HG02763 (cell line): ENCODE measurements around the gene EXOC7.

Experiments
- ATAC-seq: cut with Tn5 transposase; IDR thresholded peaks from one replicate; pipeline ENCODE4 v1.9.1; 2021; ENCODE audit warnings: mild to moderate bottlenecking, moderate library complexity; ENCODE audit not compliant: unreplicated experiment

EXOC7 gene

GRCh38 chr17:76122431-76123190 is 19.0 kb upstream of the EXOC7 start:
- no peak for ATAC-seq

- no peak for ATAC-seq
Observed at GRCh38 chr17:76121932-76122430, 18.4 kb upstream of the EXOC7 start.

- ATAC-seq, result no peak
Observed at GRCh38 chr17:76120658-76121008, 17.0 kb upstream of the EXOC7 start.

GRCh38 chr17:76119409-76120371 is 16.1 kb upstream of the EXOC7 start:
- no peak for ATAC-seq

GRCh38 chr17:76115138-76115754 is 11.7 kb upstream of the EXOC7 start:
- ATAC-seq, result no peak

GRCh38 chr17:76111956-76112355 is 8.4 kb upstream of the EXOC7 start:
- ATAC-seq, result no peak

GRCh38 chr17:76107509-76107908 is 3.9 kb upstream of the EXOC7 start:
- ATAC-seq, result no peak

- no peak for ATAC-seq
Observed at GRCh38 chr17:76106703-76107102, 3.1 kb upstream of the EXOC7 start.

GRCh38 chr17:76104896-76105231 is 1.3 kb upstream of the EXOC7 start:
- no peak for ATAC-seq

GRCh38 chr17:76104140-76104895 is 731 bp upstream of the EXOC7 start:
- ATAC-seq, result no peak

GRCh38 chr17:76102944-76103273 is 678 bp downstream of the EXOC7 start:
- no peak for ATAC-seq

GRCh38 chr17:76097716-76098295 is 5.8 kb downstream of the EXOC7 start:
- no peak for ATAC-seq

GRCh38 chr17:76095943-76096342 is 7.6 kb downstream of the EXOC7 start:
- ATAC-seq, result no peak

- ATAC-seq, result no peak
Observed at GRCh38 chr17:76094046-76094445, 9.5 kb downstream of the EXOC7 start.

- no peak for ATAC-seq
Observed at GRCh38 chr17:76092526-76093413, 10.8 kb downstream of the EXOC7 start.

- ATAC-seq, result no peak
Observed at GRCh38 chr17:76091526-76092286, 11.9 kb downstream of the EXOC7 start.

GRCh38 chr17:76090517-76091129 is 13.0 kb downstream of the EXOC7 start:
- no peak for ATAC-seq
